GM19099 (cell line): Measurements from ENCODE around the gene NUDC.

Experiments
- POLR2A ChIP-seq: IDR thresholded peaks from 3 replicates; pipeline ENCODE4 v1.6.1; 2011; ENCODE audit warnings: low read depth; ENCODE audit not compliant: insufficient read length; ENCODE audit errors: extremely low read depth

The NUDC gene

GRCh38 chr1:26994020-26994786, 72.7 kb downstream of the NUDC start:
- TF ChIP-seq POLR2A = no peak

GRCh38 chr1:26994787-26995517, 73.4 kb downstream of the NUDC start:
- TF ChIP-seq POLR2A = no peak

DNA sequence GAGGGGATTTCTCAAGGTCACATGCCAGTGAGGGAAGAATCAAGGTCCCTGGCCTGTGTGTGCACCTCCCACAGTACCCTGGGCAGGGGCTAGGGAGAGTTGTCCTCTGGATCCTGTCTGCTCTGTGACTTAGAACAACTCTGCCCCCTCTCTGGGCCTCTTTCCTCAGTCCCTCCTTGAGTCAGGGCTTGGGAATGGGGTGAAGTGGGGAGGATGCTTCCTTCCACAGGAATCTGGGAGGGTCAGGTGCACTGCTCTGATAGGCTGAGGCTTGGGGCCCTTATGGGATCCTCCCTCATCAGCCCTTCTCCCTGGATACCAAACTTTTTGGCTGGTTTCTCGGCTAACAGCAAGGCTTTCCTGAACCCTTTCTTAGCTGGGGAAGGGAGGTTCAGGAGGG, 74.5 kb downstream of the NUDC start:
- TF ChIP-seq POLR2A = no peak
